HG03103 (cell line): ENCODE measurements around the gene CDC14C.

Source experiments
- ATAC-seq: cut with Tn5 transposase; IDR thresholded peaks from one replicate; pipeline ENCODE4 v1.9.1; 2021; ENCODE audit warnings: low read depth; ENCODE audit not compliant: unreplicated experiment

The CDC14C gene

DNA sequence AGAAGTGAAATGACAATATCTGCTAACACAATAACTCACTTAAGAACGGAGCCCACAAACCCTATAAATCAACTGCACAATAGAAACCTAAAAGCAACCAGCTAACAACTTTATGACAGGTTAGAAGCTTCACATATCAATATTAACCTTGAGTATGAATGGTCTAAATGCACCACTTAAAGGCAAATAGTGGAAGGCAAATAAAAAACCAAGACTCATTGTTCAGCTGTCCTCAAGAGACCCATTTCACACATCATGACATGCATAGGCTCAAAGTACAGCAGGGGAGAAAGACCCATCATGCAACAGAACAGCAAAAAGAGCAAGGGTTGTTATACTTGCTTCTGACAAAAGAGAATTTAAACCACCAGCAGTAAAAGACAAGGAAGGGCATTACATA is 46.8 kb downstream of the CDC14C start:
- no peak for ATAC-seq

GRCh38 chr7:48976253-48976652 is 51.9 kb downstream of the CDC14C start:
- ATAC-seq: no peak

- ATAC-seq: no peak
Measured at GRCh38 chr7:48976850-48977249, 52.5 kb downstream of the CDC14C start.
